H9 (cell line): ENCODE data around the gene HMCES. TPM values are rescaled to one million over a fixed set of nuclear protein-coding genes. Genes with fewer than 3 reads are reported as not detected.

Source experiments
- DNase-seq: peaks from one replicate; pipeline ENCODE4 v3.0.0-alpha.2; 2017
- H2AFZ ChIP-seq: one replicate; pipeline ENCODE4 v1.6.1; 2013; ENCODE audit warnings: mild to moderate bottlenecking, low read length, control low read depth, moderate library complexity
- H2AK5ac ChIP-seq: 2 replicates; pipeline ENCODE4 v1.6.1; 2013; ENCODE audit warnings: low read length, control low read depth, mixed read lengths; ENCODE audit not compliant: insufficient read length
- H2BK120ac ChIP-seq: one replicate; pipeline ENCODE4 v1.6.1; 2013; ENCODE audit warnings: low read depth, mild to moderate bottlenecking, low read length, control low read depth, inconsistent platforms; ENCODE audit not compliant: poor library complexity, severe bottlenecking
- H2BK12ac ChIP-seq: 2 replicates; pipeline ENCODE4 v1.6.1; 2013; ENCODE audit warnings: low read length, control low read depth, mixed read lengths, low read depth; ENCODE audit not compliant: insufficient read length
- H2BK15ac ChIP-seq: 2 replicates; pipeline ENCODE4 v1.6.1; 2013; ENCODE audit warnings: low read depth, low read length, control low read depth
- H2BK20ac ChIP-seq: one replicate; pipeline ENCODE4 v1.6.1; 2013; ENCODE audit warnings: low read depth, mild to moderate bottlenecking, low read length, control low read depth, inconsistent platforms; ENCODE audit not compliant: poor library complexity, severe bottlenecking
- H2BK5ac ChIP-seq: 2 replicates; pipeline ENCODE4 v1.6.1; 2013; ENCODE audit warnings: low read length, control low read depth, mixed read lengths; ENCODE audit not compliant: insufficient read length
- H3K14ac ChIP-seq: 2 replicates; pipeline ENCODE4 v1.6.1; 2013; ENCODE audit warnings: low read length, control low read depth; ENCODE audit not compliant: insufficient read depth
- H3K18ac ChIP-seq: 2 replicates; pipeline ENCODE4 v1.6.1; 2013; ENCODE audit warnings: low read depth, mild to moderate bottlenecking, mixed read lengths, low read length, control low read depth; ENCODE audit not compliant: insufficient read length
- H3K23ac ChIP-seq: 2 replicates; pipeline ENCODE4 v1.6.1; 2013; ENCODE audit warnings: low read length, control low read depth, mixed read lengths, low read depth; ENCODE audit not compliant: insufficient read length
- H3K23me2 ChIP-seq: 2 replicates; pipeline ENCODE4 v1.6.1; 2013; ENCODE audit warnings: low read depth, mild to moderate bottlenecking, mixed read lengths, low read length, control low read depth; ENCODE audit not compliant: insufficient read length, poor library complexity, severe bottlenecking
- H3K27ac ChIP-seq: 2 replicates; pipeline ENCODE4 v1.5.1; 2013; ENCODE audit warnings: low read length, control low read depth, mixed read lengths, low read depth; ENCODE audit not compliant: insufficient read length
- H3K27me3 ChIP-seq: 2 replicates; pipeline ENCODE4 v1.6.1; 2013; ENCODE audit warnings: low read length, control low read depth, inconsistent platforms; ENCODE audit not compliant: insufficient read depth
- H3K4ac ChIP-seq: 2 replicates; pipeline ENCODE4 v1.6.1; 2013; ENCODE audit warnings: low read depth, mild to moderate bottlenecking, control low read depth, inconsistent platforms, low read length, moderate library complexity
- H3K4me1 ChIP-seq: 2 replicates; pipeline ENCODE4 v1.6.1; 2013; ENCODE audit warnings: low read length, control low read depth, inconsistent platforms; ENCODE audit not compliant: insufficient read depth
- H3K4me2 ChIP-seq: 2 replicates; pipeline ENCODE4 v1.6.1; 2013; ENCODE audit warnings: low read length, control low read depth, mixed read lengths; ENCODE audit not compliant: insufficient read length, insufficient read depth
- H3K56ac ChIP-seq: 2 replicates; pipeline ENCODE4 v1.6.1; 2013; ENCODE audit warnings: low read depth, mild to moderate bottlenecking, mixed read lengths, low read length, control low read depth; ENCODE audit not compliant: insufficient read length
- H3K79me1 ChIP-seq: 2 replicates; pipeline ENCODE4 v1.6.1; 2013; ENCODE audit warnings: low read depth, mild to moderate bottlenecking, moderate library complexity, low read length, control low read depth, inconsistent platforms; ENCODE audit not compliant: insufficient read depth, poor library complexity, severe bottlenecking
- H3K79me2 ChIP-seq: 2 replicates; pipeline ENCODE4 v1.6.1; 2013; ENCODE audit warnings: low read length, control low read depth, inconsistent platforms; ENCODE audit not compliant: insufficient read depth
- H3K9ac ChIP-seq: 2 replicates; pipeline ENCODE4 v1.6.1; 2013; ENCODE audit warnings: low read length, control low read depth, mixed read lengths; ENCODE audit not compliant: insufficient read length; ENCODE audit errors: extremely low read depth
- H3K9me3 ChIP-seq: one replicate; pipeline ENCODE4 v1.6.1; 2013; ENCODE audit warnings: low read depth, low read length, inconsistent platforms; ENCODE audit not compliant: control insufficient read depth
- H3T11ph ChIP-seq: one replicate; pipeline ENCODE4 v1.6.1; 2013; ENCODE audit warnings: mild to moderate bottlenecking, low read length, control low read depth, inconsistent platforms
- H4K20me1 ChIP-seq: one replicate; pipeline ENCODE4 v1.6.1; 2013; ENCODE audit not compliant: control insufficient read depth, insufficient read length, insufficient read depth
- H4K5ac ChIP-seq: 2 replicates; pipeline ENCODE4 v1.6.1; 2013; ENCODE audit warnings: low read depth, mild to moderate bottlenecking, mixed read lengths, low read length, control low read depth; ENCODE audit not compliant: insufficient read length
- H4K8ac ChIP-seq: replicated peaks from 2 replicates; pipeline ENCODE4 v1.6.1; 2013; ENCODE audit warnings: low read length, control low read depth, mixed read lengths, low read depth; ENCODE audit not compliant: insufficient read length
- H4K91ac ChIP-seq: 2 replicates; pipeline ENCODE4 v1.6.1; 2013; ENCODE audit warnings: low read depth, mild to moderate bottlenecking, moderate library complexity, mixed read lengths, low read length, control low read depth; ENCODE audit not compliant: insufficient read length
- H3K27ac Mint-ChIP-seq, 3 experiments: 2 replicates in 2 of 3; 3 replicates in 1 of 3; pipeline ENCODE4 v1.8.0; 2020 to 2021; ENCODE audit warnings: mixed read lengths in 3 of 3, mild to moderate bottlenecking in 1 of 3, moderate library complexity in 1 of 3
- H3K27me3 Mint-ChIP-seq: 2 replicates; pipeline ENCODE4 v1.8.0; 2021; ENCODE audit warnings: low read depth, mild to moderate bottlenecking, moderate library complexity, mixed read lengths
- H3K36me3 Mint-ChIP-seq, 3 experiments: 2 replicates in 2 of 3; 3 replicates in 1 of 3; pipeline ENCODE4 v1.8.0; 2020 to 2021; ENCODE audit warnings: low read depth in 3 of 3, mixed read lengths in 3 of 3; ENCODE audit not compliant: insufficient read depth in 1 of 3
- H3K4me1 Mint-ChIP-seq, 2 experiments: 2 replicates each; pipeline ENCODE4 v1.8.0; 2020; ENCODE audit warnings: mixed read lengths in 2 of 2
- H3K4me3 Mint-ChIP-seq, 2 experiments: 2 replicates in 1 of 2; 3 replicates in 1 of 2; pipeline ENCODE4 v1.8.0; 2020 to 2021; ENCODE audit warnings: mild to moderate bottlenecking in 2 of 2, mixed read lengths in 2 of 2, moderate library complexity in 1 of 2
- H3K9me3 Mint-ChIP-seq, 2 experiments: 2 replicates in 1 of 2; 3 replicates in 1 of 2; pipeline ENCODE4 v1.8.0; 2020; ENCODE audit warnings: mild to moderate bottlenecking in 2 of 2, mixed read lengths in 2 of 2, moderate library complexity in 1 of 2
- CTCF ChIP-seq: fragments of 200-600 bp; sonication (generic); conservative IDR thresholded peaks from 3 replicates; pipeline ENCODE4 v1.8.0; 2021; ENCODE audit warnings: antibody characterized with exemption, mild to moderate bottlenecking
- WGBS: extraction: QIAGEN DNeasy Blood & Tissue Kit; methylation state at CpG from one replicate; pipeline ENCODE4 v1.1.7; 2013; ENCODE audit warnings: missing lambda C conversion rate, low lambda C conversion rate, mixed read lengths; ENCODE audit not compliant: insufficient read length; ENCODE audit errors: extremely low coverage; 5-methylcytosine and 5-hydroxymethylcytosine counted together
- total RNA-seq: library from RNA; stranded (reverse); gene quantifications from 2 replicates; pipeline ENCODE4 v1.2.1, GENCODE V29; 2021

HMCES gene
- total RNA-seq, 1 experiment from 2014 or later, result 52.4 TPM

GRCh38 chr3:129231331-129232119 is 47.1 kb upstream of the HMCES start:
- Mint-ChIP-seq H3K27me3 (no peaks in the 10 kb centered on the region), H3K4me1 (peaks cover 20% of the 10 kb centered on the region in 2 experiments), H3K4me3 (no peak overlapping the region), H3K9me3 (no peaks in the 10 kb centered on the region), H3K27ac (peak overlapping the region in 1 of 3 experiments; percentile 42; a peak in 2 of 7 replicates), H3K36me3 (no peaks in the 10 kb centered on the region)
- Histone ChIP-seq H4K5ac (no peak overlapping the region), H2AK5ac (no peak overlapping the region), H3K23me2 (no peaks in the 10 kb centered on the region), H3K4me1 (peaks cover 4% of the 10 kb centered on the region; the same call in 1 of the 2 replicates), H3K14ac (no peak overlapping the region), H3K79me1 (no peaks in the 10 kb centered on the region), H3K4ac (no peak overlapping the region), H2BK5ac (no peak overlapping the region), H3K27me3 (no peaks in the 10 kb centered on the region), H3K27ac (no peak overlapping the region), H3K56ac (no peak overlapping the region), H4K91ac (no peak overlapping the region), H3T11ph (no peak overlapping the region), H2BK120ac (no peak overlapping the region), H3K79me2 (no peaks in the 10 kb centered on the region), H4K8ac (no peak overlapping the region), H3K4me2 (no peak overlapping the region), H2AFZ (no peak overlapping the region), H3K9ac (no peak overlapping the region), H4K20me1 (no peaks in the 10 kb centered on the region), H2BK20ac (no peak overlapping the region), H3K18ac (no peak overlapping the region), H2BK12ac (no peak overlapping the region), H2BK15ac (no peak overlapping the region), H3K9me3 (no peaks in the 10 kb centered on the region), H3K23ac (no peak overlapping the region)
- no peak for DNase-seq
- TF ChIP-seq CTCF, result no peak
- WGBS, result no CpG with 5 or more reads among the region's 10 CpGs
